ENCODE measurements around the gene IGHMBP2.

- TF ChIP-seq EZH2 (IDR thresholded peaks at IDR 0.05; ENCODE audit: insufficient read depth, poor library complexity, severe bottlenecking) (no peak), EZH2phosphoT487 (IDR thresholded peaks at IDR 0.05; ENCODE audit: insufficient read depth, low read depth) (no peak)
These were observed 76.5 kb downstream of the IGHMBP2 start for GRCh38 chr11:68979931-68980775.

Measured in GM23248 (cell line).